ENCODE results near the gene RAPH1. TPM values are rescaled to one million over a fixed set of nuclear protein-coding genes. Genes with fewer than 3 reads are reported as not detected.

Gene RAPH1
- total and polyA plus RNA-seq, 7 donors: 4.8 to 19.9 (median 11.8) TPM

DNA sequence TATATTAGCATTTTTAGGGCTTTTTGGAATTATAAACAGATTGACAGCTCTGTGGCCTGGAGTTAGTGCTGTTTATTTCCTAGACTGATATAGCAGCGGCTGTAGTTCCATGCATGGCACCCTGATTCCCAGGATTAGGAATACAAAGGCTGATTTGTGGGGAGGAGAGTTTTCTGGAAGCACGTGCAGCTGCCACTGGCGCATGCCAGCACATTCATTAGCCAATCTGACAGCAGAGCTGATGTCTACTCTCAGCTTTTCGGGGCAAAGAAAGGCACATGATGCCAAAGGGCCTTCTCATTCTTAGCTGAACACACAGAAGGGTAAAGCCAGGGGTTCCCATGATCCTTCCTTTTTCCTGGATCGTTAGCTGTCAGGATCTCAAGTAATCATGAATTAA, 45.7 kb upstream of the RAPH1 start:
- Histone ChIP-seq H3K27ac (peak overlapping the region in 1 of 4 donors; percentile 26), H3K27me3 (no peaks in the 10 kb centered on the region), H3K4me1 (peaks cover 0 to 31% (median 27%) of the 10 kb centered on the region in 4 donors), H3K36me3 (no peaks in the 10 kb centered on the region), H3K4me3 (no peak overlapping the region), H3K9me3 (no peaks in the 10 kb centered on the region)
- intact Hi-C loops (cut with DNase I): loop anchor here (5.0 kb wide), 2 partner anchors 44 to 71 kb away; partner anchors contain the start of gene RAPH1
- DNase-seq: no peak
- 48 to 70% methylated on average over 5 of the region's 5 CpGs for WGBS, 2 donors
- TF ChIP-seq, protein P1, sequence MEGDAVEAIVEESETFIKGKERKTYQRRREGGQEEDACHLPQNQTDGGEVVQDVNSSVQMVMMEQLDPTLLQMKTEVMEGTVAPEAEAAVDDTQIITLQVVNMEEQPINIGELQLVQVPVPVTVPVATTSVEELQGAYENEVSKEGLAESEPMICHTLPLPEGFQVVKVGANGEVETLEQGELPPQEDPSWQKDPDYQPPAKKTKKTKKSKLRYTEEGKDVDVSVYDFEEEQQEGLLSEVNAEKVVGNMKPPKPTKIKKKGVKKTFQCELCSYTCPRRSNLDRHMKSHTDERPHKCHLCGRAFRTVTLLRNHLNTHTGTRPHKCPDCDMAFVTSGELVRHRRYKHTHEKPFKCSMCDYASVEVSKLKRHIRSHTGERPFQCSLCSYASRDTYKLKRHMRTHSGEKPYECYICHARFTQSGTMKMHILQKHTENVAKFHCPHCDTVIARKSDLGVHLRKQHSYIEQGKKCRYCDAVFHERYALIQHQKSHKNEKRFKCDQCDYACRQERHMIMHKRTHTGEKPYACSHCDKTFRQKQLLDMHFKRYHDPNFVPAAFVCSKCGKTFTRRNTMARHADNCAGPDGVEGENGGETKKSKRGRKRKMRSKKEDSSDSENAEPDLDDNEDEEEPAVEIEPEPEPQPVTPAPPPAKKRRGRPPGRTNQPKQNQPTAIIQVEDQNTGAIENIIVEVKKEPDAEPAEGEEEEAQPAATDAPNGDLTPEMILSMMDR (IDR thresholded peaks at IDR 0.05): no peak
- TF ChIP-seq POLR2A (IDR thresholded peaks at IDR 0.05) (no peak), POLR2AphosphoS5 (IDR thresholded peaks at IDR 0.05) (no peak), EP300 (IDR thresholded peaks at IDR 0.05) (no peak)

DNA sequence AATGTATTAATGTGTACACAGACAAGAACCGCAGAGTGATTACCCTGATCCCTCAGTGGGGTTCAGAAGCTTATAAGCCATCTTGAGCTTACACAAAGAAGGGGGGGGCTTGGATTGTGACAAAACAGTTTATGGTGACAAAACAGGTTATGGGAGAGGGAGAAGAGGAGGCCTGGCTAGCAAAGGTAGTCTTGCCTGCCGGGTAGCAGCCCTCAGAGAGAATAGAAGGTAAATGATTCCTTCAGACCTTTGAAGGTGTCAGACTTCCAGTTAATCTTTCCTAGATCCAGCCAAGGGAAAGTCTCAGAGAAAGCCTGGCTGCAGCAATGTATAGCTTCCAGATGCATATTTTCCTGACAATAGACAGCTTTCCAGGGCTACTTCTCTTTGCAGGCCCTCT, 44.6 kb upstream of the RAPH1 start:
- no peaks in the 10 kb centered on the region for H3K36me3 ChIP-seq
- H3K27ac ChIP-seq: no peak overlapping the region
- H3K9me3 ChIP-seq: no peaks in the 10 kb centered on the region
- TF ChIP-seq POLR2A (IDR thresholded peaks at IDR 0.05) (no peak), EP300 (IDR thresholded peaks at IDR 0.05) (no peak), POLR2AphosphoS5 (IDR thresholded peaks at IDR 0.05) (no peak)
- TF ChIP-seq, protein P1 (IDR thresholded peaks at IDR 0.05): no peak
- WGBS, 2 donors: 25 to 71% methylated on average over 2 of the region's 2 CpGs
- H3K4me1 ChIP-seq: peaks cover 0 to 31% (median 27%) of the 10 kb centered on the region in 4 donors
- intact Hi-C loops (cut with DNase I): loop anchor here (5.0 kb wide), 2 partner anchors 42 to 73 kb away; partner anchors contain the start of gene RAPH1
- DNase-seq: no peak
- no peaks in the 10 kb centered on the region for H3K27me3 ChIP-seq
- no peak overlapping the region for H3K4me3 ChIP-seq

DNA sequence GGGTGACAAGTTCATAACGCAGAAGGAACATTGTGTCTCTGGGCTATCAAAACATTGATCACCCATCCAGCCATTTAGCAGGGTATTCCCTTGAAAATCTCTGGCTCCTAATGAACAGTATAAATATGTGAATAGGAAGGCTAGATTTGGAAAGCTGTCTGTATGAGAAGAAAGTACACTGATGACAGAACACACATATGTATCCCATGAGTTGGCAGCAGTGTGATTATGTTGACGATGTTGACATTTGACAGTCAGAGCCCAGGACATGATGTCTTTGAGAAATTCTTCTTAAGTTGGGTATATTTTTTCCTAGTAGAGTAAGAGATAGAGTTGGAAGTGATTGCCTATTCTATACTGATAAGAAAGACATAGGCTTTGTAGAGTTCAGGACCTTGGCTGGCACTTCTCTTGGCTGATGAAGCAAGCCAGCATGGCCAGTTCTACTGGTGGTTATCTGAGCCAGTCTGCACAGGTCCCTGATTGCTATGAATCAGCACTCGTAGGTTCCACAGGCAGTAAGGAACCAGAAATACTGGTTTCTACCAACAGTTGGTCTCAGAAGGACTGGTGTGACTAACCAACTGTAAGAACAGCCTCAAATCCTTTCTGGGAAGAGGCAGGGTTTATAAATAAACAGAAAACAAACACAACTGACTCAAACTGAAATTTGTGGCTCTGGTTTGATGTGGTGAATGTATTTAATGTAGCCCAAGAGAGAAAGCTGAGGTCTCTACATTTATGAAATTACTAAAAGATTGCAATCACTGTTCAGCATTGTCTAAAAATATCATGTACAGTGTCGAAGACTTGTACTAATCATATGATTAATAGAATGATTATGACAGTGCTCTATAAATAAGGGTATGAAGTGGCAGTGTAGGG, 43.9 kb upstream of the RAPH1 start:
- H3K9me3 ChIP-seq: no peaks in the 10 kb centered on the region
- no peak for DNase-seq
- no peaks in the 10 kb centered on the region for H3K36me3 ChIP-seq
- TF ChIP-seq, protein P1 (IDR thresholded peaks at IDR 0.05): no peak
- TF ChIP-seq EP300 (IDR thresholded peaks at IDR 0.05) (no peak), POLR2A (IDR thresholded peaks at IDR 0.05) (no peak), POLR2AphosphoS5 (IDR thresholded peaks at IDR 0.05) (no peak)
- no peak overlapping the region for H3K27ac ChIP-seq
- H3K4me3 ChIP-seq: no peak overlapping the region
- no peaks in the 10 kb centered on the region for H3K27me3 ChIP-seq
- WGBS, 2 donors: 32 to 56% methylated on average over 4 of the region's 4 CpGs
- intact Hi-C loops (cut with DNase I): no loop called here
- peaks cover 0 to 31% (median 26%) of the 10 kb centered on the region in 4 donors for H3K4me1 ChIP-seq

DNA sequence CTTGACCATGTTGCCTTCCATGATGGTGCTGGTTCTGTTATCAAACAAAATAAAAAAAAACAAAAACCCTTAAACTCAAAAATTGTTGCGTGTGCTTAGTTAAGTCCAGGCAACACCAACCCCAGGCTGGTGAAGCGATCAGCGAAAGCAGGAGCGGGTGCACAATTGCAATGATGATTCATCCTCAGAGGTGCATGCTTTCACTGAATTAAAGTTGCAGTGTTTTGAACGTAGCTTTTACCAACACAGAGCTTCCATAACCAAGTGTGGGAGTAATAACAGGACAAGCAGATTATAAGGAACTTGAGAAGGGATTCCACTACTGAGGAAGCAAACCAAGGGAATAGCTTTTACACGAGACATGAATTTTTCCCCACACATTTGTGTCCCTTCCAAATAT, 39.7 kb upstream of the RAPH1 start:
- WGBS, 2 donors: 90 to 93% methylated on average over 6 of the region's 6 CpGs
- intact Hi-C loops (cut with DNase I): no loop called here
- Histone ChIP-seq H3K4me1 (no peaks in the 10 kb centered on the region), H3K4me3 (no peak overlapping the region), H3K27ac (no peak overlapping the region), H3K9me3 (no peaks in the 10 kb centered on the region), H3K27me3 (no peaks in the 10 kb centered on the region), H3K36me3 (no peaks in the 10 kb centered on the region)
- no peak for TF ChIP-seq EP300 (IDR thresholded peaks at IDR 0.05)
- no peak for TF ChIP-seq POLR2A (IDR thresholded peaks at IDR 0.05)
- TF ChIP-seq, protein P1 (IDR thresholded peaks at IDR 0.05): no peak
- TF ChIP-seq POLR2AphosphoS5 (IDR thresholded peaks at IDR 0.05): no peak
- DNase-seq: no peak
